IPS-15b (cell line): ENCODE measurements around the gene STIP1.

Experiments
- H3K27me3 ChIP-seq: one replicate; pipeline ENCODE4 v1.6.1; 2013; ENCODE audit warnings: low read length; ENCODE audit not compliant: control insufficient read depth, insufficient read depth
- H3K36me3 ChIP-seq: one replicate; pipeline ENCODE4 v1.6.1; 2013; ENCODE audit warnings: low read length; ENCODE audit not compliant: control insufficient read depth, insufficient read depth
- H3K4me1 ChIP-seq: one replicate; pipeline ENCODE4 v1.6.1; 2013; ENCODE audit warnings: mild to moderate bottlenecking, low read length; ENCODE audit not compliant: control insufficient read depth, insufficient read depth
- H3K4me3 ChIP-seq: one replicate; pipeline ENCODE4 v1.5.1; 2013; ENCODE audit warnings: low read depth, low read length
- H3K9ac ChIP-seq: one replicate; pipeline ENCODE4 v1.6.1; 2013; ENCODE audit warnings: low read depth, mild to moderate bottlenecking, low read length
- H3K9me3 ChIP-seq: one replicate; pipeline ENCODE4 v1.6.1; 2013; ENCODE audit warnings: mild to moderate bottlenecking, low read length; ENCODE audit not compliant: control insufficient read depth, insufficient read depth

Gene STIP1

DNA sequence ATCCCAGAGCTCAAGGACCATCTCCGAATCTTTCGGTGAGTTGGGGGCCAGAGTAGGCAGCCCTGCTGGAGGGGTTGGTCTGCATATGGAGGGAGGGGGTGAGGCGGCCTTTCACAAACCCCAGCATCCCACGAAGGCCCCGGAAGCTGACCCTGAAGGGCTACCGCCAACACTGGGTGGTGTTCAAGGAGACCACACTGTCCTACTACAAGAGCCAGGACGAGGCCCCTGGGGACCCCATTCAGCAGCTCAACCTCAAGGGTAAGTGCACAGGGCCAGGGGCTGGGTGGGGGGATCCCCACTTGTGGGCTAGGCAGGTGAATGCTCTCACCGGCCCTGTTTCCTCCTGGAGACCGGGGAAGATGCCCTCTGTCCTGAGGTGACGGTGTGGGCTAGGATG, 33.8 kb downstream of the STIP1 start:
- no peak overlapping the region for H3K4me3 ChIP-seq
- no peaks in the 10 kb centered on the region for H3K4me1 ChIP-seq
- no peaks in the 10 kb centered on the region for H3K9me3 ChIP-seq
- peaks cover 11% of the 10 kb centered on the region for H3K36me3 ChIP-seq
- H3K9ac ChIP-seq, result no peak overlapping the region
- no peaks in the 10 kb centered on the region for H3K27me3 ChIP-seq

DNA sequence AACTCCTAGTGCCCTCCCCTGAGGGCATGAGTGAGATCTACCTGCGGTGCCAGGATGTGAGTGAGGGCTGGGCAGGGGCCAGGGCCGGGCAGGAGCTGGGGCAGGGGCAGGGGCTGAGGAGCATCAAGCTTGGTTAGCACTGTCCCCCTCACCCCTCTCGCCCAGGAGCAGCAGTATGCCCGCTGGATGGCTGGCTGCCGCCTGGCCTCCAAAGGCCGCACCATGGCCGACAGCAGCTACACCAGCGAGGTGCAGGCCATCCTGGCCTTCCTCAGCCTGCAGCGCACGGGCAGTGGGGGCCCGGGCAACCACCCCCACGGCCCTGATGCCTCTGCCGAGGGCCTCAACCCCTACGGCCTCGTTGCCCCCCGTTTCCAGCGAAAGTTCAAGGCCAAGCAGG, 34.3 kb downstream of the STIP1 start:
- no peaks in the 10 kb centered on the region for H3K27me3 ChIP-seq
- no peak overlapping the region for H3K4me3 ChIP-seq
- H3K9me3 ChIP-seq, result no peaks in the 10 kb centered on the region
- H3K4me1 ChIP-seq, result no peaks in the 10 kb centered on the region
- peaks cover 11% of the 10 kb centered on the region for H3K36me3 ChIP-seq
- no peak overlapping the region for H3K9ac ChIP-seq

DNA sequence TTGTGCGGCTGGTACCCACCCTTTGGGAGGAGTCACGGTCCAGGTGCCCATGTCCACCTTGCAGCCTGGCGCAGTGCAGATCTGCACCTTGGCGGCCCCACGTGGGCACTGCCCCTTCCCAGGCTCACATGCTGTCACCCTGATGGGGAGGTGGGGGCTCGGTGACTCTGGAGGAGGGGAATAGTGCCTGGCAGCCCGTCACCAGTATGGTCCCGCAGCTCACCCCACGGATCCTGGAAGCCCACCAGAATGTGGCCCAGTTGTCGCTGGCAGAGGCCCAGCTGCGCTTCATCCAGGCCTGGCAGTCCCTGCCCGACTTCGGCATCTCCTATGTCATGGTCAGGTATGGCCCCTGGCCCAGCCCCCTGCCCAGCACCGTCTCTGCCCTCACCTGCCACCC, 34.8 kb downstream of the STIP1 start:
- Histone ChIP-seq H3K9ac (no peak overlapping the region), H3K4me3 (no peak overlapping the region), H3K36me3 (peaks cover 11% of the 10 kb centered on the region)

DNA sequence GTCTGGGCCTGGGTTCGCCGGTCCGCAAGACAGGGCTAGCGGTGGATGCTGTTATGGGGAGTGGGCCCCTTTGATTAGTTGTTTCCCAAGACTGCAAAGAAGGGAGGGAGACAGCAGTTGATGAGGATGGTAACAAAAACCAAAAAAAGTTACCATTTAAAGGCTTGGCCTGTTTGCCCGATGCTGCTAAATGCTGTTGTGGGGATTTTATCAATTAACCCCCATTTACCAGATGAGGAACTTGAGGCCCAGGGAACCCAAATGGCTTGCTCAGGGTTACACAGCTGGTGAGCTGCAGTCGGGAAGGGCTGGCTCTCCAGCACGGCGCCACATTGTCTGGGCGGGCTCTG, 36.7 kb downstream of the STIP1 start:
- Histone ChIP-seq H3K4me3 (no peak overlapping the region), H3K36me3 (peaks cover 11% of the 10 kb centered on the region), H3K4me1 (no peaks in the 10 kb centered on the region), H3K9me3 (no peaks in the 10 kb centered on the region), H3K27me3 (no peaks in the 10 kb centered on the region), H3K9ac (no peak overlapping the region)

More for the DNA sequence above, 34.8 kb downstream of the STIP1 start:
- no peaks in the 10 kb centered on the region for H3K9me3 ChIP-seq
- no peaks in the 10 kb centered on the region for H3K27me3 ChIP-seq
- no peaks in the 10 kb centered on the region for H3K4me1 ChIP-seq

DNA sequence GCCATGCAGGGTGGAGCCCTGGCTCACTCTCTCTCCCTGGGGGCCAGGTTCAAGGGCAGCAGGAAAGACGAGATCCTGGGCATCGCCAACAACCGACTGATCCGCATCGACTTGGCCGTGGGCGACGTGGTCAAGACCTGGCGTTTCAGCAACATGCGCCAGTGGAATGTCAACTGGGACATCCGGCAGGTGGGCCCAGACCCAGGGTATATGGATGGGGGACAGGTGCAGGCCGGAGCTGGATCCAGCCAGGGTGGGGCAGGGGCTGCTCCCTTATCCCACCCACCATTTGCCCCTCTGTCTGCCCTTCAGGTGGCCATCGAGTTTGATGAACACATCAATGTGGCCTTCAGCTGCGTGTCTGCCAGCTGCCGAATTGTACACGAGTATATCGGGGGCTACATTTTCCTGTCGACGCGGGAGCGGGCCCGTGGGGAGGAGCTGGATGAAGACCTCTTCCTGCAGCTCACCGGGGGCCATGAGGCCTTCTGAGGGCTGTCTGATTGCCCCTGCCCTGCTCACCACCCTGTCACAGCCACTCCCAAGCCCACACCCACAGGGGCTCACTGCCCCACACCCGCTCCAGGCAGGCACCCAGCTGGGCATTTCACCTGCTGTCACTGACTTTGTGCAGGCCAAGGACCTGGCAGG, 37.2 kb downstream of the STIP1 start:
- Histone ChIP-seq H3K9me3 (no peaks in the 10 kb centered on the region), H3K27me3 (no peaks in the 10 kb centered on the region), H3K36me3 (peaks cover 11% of the 10 kb centered on the region), H3K4me3 (no peak overlapping the region), H3K9ac (no peak overlapping the region), H3K4me1 (no peaks in the 10 kb centered on the region)

DNA sequence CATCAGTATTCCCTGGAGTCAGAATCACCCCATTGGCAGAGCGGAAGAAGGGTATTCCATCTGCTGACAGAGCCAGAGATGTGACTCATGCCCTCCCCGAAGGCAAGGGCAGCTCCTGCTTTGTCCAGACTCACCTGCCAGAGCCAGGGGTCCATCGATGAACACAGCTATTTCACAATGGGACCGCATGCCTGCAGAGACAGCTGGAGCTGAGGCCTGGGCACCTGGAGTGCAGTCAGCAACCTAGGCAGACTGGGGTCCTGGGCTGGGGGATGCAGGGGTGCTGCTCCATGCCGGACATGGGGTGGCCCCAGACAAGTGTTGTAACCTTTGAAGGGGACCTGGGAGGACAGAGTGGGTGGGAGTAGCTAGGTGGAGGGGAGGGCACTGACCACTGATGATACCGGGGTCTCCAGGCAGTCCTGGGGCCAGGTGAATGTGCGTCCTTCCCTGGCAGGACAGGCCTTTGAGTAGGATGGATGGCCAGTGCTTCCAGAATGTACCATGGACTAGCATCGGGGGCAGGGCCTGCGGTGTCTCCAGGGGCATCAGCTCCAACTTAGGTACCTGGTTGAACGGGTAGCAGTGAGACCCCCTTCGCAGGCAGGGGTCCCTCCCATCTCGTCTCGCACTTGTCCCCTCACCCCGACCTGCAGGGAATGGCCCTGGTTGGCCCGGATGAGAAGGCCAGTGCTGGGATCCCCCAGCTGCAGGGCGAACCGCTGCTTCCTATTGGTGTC, 38.4 kb downstream of the STIP1 start:
- Histone ChIP-seq H3K27me3 (no peaks in the 10 kb centered on the region), H3K4me3 (no peak overlapping the region), H3K9me3 (no peaks in the 10 kb centered on the region), H3K9ac (no peak overlapping the region), H3K4me1 (no peaks in the 10 kb centered on the region), H3K36me3 (peaks cover 7% of the 10 kb centered on the region)

DNA sequence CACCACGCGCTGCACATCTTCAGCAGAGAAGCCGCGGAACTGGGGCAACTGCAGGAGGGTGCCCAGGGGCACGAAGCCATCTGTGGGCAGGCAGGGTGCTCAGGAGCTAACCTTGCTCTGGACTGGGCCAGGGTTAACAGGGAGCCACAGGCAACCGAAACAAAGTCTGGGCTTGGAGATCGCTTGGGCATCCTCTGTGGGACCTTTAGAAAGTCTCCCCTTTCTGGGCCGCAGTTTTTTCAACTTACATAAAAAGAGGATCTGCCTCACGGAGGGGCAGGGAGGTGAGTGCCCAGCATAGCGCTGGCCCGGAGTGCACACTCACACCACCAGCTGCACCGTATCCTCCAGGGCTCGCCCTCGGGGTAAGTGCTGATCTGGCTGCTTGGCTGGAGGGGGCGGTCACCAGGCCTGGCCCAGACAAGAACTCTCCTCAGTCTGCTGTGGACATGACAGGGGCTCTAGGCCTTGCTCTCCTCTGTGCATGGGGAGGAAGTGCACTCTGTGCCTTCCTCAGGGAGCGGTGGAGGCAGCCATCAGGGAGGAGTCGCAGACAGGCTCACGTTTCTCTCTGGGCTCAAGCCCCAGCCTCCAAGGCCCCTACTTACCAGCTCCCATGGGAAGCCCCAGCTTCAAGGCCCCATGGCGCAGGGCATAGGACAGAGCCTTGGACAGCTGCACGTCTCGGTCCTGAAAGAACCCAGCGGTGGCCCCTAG, 39.1 kb downstream of the STIP1 start:
- Histone ChIP-seq H3K4me1 (no peaks in the 10 kb centered on the region), H3K9me3 (no peaks in the 10 kb centered on the region), H3K27me3 (no peaks in the 10 kb centered on the region), H3K9ac (peak overlapping the region; percentile 83), H3K36me3 (peaks cover 7% of the 10 kb centered on the region), H3K4me3 (peak overlapping the region; percentile 97)

DNA sequence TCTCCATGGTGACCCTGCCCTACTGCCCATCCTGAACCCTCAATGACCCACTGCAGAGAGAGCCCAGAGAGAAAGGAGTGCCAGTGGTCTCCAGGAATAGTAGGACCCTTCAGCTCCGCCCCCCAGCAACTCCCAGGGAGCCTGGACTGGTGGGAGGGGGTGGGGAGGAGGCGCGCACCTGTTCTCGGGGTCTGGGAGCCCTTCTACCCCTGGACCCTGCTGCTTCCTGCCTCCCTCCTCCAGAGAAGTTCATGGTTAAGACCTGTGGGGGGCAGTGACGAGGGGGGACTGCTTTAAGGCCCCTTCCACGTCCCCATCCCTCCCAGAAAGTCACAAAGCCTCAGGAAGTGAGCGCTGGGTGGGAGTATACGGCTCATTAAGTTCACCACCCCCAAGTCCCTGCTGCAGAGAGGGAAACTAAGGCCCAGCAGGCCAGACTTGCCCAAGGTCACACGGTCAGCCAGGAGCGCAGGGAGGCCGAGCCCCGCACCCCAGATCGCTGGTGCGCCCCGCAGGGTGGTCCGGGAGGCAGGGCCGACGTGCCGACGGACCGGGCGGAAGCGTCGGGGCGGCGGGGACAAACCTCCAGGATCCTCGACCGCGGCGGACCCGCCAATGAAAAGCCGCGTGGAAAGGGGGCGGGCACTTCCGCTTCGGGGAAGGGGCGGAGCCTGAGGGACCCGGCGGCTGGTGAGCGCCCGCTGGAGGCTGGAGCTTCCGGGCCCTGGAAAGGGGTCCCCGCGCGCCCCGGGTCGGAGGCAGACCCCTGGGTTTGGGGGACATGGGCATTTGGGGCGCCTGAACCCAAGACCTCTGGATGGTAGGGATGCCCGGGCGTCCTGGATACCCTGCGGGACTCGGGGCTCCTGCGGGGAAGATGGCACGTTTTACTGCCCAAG, 39.9 kb downstream of the STIP1 start, which contains the start of the genes NUDT22 and TRPT1:
NUDT22 (plus strand) TSS at position 667 of the 899 bp plus-strand sequence. CDS start 379 bp downstream, outside the sequence.
TRPT1 (minus strand) TSS at position 579 of the 899 bp plus-strand sequence; CDS start at position 253, 326 bp downstream.
- peaks cover 7% of the 10 kb centered on the region for H3K36me3 ChIP-seq
- no peaks in the 10 kb centered on the region for H3K4me1 ChIP-seq

DNA sequence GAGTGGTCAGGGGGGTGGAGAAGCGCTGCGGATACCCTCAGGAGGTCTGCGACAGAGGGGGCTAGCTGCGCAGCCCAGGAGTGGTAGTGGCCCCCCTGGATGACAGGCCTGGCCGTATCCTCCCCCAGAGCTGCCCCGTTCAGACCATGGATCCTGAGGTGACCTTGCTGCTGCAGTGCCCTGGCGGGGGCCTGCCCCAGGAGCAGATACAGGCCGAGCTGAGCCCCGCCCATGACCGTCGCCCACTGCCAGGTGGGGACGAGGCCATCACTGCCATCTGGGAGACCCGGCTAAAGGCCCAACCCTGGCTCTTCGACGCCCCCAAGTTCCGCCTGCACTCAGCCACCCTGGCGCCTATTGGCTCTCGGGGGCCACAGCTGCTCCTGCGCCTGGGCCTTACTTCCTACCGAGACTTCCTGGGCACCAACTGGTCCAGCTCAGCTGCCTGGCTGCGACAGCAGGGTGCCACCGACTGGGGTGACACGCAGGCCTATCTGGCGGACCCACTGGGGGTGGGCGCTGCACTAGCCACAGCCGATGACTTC, 40.6 kb downstream of the STIP1 start:
- H3K4me1 ChIP-seq, result no peaks in the 10 kb centered on the region
- H3K4me3 ChIP-seq, result peak overlapping the region; percentile 97
- no peaks in the 10 kb centered on the region for H3K9me3 ChIP-seq
- H3K27me3 ChIP-seq, result peaks cover under 1% of the 10 kb centered on the region
- H3K9ac ChIP-seq, result peak overlapping the region; percentile 89
- H3K36me3 ChIP-seq, result peaks cover 7% of the 10 kb centered on the region

More for the DNA sequence above, 39.9 kb downstream of the STIP1 start, which contains the start of the genes NUDT22 and TRPT1:
- peak within 1 kb of the TSS; percentile 89 for H3K9ac ChIP-seq
- H3K9me3 ChIP-seq, result no peaks in the 10 kb centered on the region
- H3K4me3 ChIP-seq, result peak within 1 kb of the TSS; percentile 97
- H3K27me3 ChIP-seq, result no peaks in the 10 kb centered on the region

DNA sequence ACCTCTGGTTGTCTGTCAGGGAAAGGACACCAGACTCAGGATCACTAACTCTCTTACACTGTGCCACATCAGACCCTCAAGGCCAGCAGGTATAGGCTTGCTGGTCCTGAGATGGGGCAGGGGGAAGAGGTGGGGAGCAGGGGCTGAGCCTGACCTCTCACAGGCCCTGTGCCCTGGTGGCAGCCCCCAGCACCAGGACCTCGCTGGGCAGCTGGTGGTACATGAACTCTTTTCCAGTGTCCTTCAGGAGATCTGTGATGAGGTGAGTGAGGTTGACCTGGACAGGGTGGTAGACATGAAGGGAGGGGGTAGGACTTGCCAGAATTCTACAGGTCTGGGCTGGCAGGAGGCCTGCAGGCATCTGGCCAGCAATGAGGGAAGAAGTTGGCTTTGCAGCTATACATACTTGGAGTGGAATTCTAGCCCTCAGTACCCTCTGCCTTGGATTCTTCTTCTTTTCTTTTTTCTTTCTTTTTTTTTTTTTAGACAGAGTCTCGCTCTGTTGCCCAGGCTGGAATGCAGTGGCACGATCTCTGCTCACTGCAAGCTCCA, 41.5 kb downstream of the STIP1 start:
- Histone ChIP-seq H3K9ac (no peak overlapping the region), H3K4me3 (no peak overlapping the region), H3K4me1 (no peaks in the 10 kb centered on the region), H3K36me3 (peaks cover 7% of the 10 kb centered on the region), H3K27me3 (peaks cover 3% of the 10 kb centered on the region), H3K9me3 (no peaks in the 10 kb centered on the region)
